Sigmoid colon (tissue), 7 donors: Measurements from ENCODE around the gene BTBD9. TPM values are rescaled to one million over a fixed set of nuclear protein-coding genes. Genes with fewer than 3 reads are reported as not detected.

Source experiments
- DNase-seq: peaks from one replicate; pipeline ENCODE4 v3.0.0-alpha.2; 2019
- H3K27ac ChIP-seq, 4 donors: fragments of 200-600 bp; sonication (generic); one replicate each; pipeline ENCODE4 v1.5.1; 2016 to 2019; ENCODE audit warnings: mild to moderate bottlenecking in 1 of 4
- H3K27me3 ChIP-seq, 3 donors: fragments of 200-600 bp; sonication (generic); one replicate each; pipeline ENCODE4 v1.5.1; 2019; ENCODE audit warnings: mild to moderate bottlenecking in 1 of 3
- H3K36me3 ChIP-seq, 4 donors: fragments of 200-600 bp; sonication (generic); one replicate each; pipeline ENCODE4 v1.5.1; 2016 to 2019
- H3K4me1 ChIP-seq, 4 donors: fragments of 200-600 bp; sonication (generic); one replicate each; pipeline ENCODE4 v1.5.1; 2017 to 2019
- H3K4me3 ChIP-seq, 4 donors: fragments of 200-600 bp; sonication (generic); one replicate each; pipeline ENCODE4 v1.5.1; 2017 to 2019; ENCODE audit warnings: mild to moderate bottlenecking in 2 of 4, moderate library complexity in 1 of 4
- H3K9me3 ChIP-seq, 4 donors: fragments of 200-600 bp in 3 of 4; sonication (generic) in 3 of 4; one replicate each; pipeline versions ENCODE4 v1.5.1 to v1.6.1; 2013 to 2019
- EP300 ChIP-seq, 4 donors: sonication (generic); formaldehyde crosslinking; IDR thresholded peaks; one replicate each; pipeline ENCODE4 v1.6.1; 2017; ENCODE audit warnings: antibody characterized with exemption in 4 of 4
- POLR2A ChIP-seq, 2 donors: fragments of 450-650 bp; IDR thresholded peaks; one replicate each; pipeline ENCODE4 v1.6.1; 2016; ENCODE audit warnings: antibody characterized with exemption in 2 of 2, mild to moderate bottlenecking in 2 of 2, moderate library complexity in 2 of 2
- POLR2AphosphoS5 ChIP-seq, 4 donors: sonication (generic); formaldehyde crosslinking; IDR thresholded peaks; one replicate each; pipeline ENCODE4 v1.6.1; 2017; ENCODE audit warnings: antibody characterized with exemption in 4 of 4
- WGBS, 2 donors: extraction: QIAGEN DNeasy Blood & Tissue Kit; methylation state at CpG; one replicate each; pipeline ENCODE4 v1.1.7; 2013; 5-methylcytosine and 5-hydroxymethylcytosine counted together
- intact Hi-C: fragments of 100-400 bp; cut with DNase I; formaldehyde crosslinking; loops from one replicate; pipeline ENCODE4 v1.15.1; 2023
- polyA plus RNA-seq, 3 donors: library from polyadenylated mRNA; stranded (reverse); fragments of 200-250 nt; gene quantifications; one replicate each; pipeline ENCODE4 v1.2.3, GENCODE V29; 2013
- total RNA-seq, 4 donors: library from RNA; depleted of rRNA; stranded (reverse); fragments of >200 nt; gene quantifications; one replicate each; pipeline ENCODE4 v1.1.0, GENCODE V29; 2016
- TF ChIP-seq, protein P1 (sequence below), 4 experiments: fragments of 450-650 bp in 3 of 4; fragments of 200-600 bp in 1 of 4; IDR thresholded peaks; one replicate each; pipeline ENCODE4 v1.5.1; 2016 to 2019; ENCODE audit warnings: antibody characterized with exemption in 4 of 4, mild to moderate bottlenecking in 3 of 4, moderate library complexity in 2 of 4
- donor health status: healthy with polysubstance abuse.
- donor health status: Bipolar disorder and iron deficiency.
- donor health status: healthy.

BTBD9 gene
- total and polyA plus RNA-seq, 7 donors, result 3.6 to 20.8 (median 10.5) TPM

DNA sequence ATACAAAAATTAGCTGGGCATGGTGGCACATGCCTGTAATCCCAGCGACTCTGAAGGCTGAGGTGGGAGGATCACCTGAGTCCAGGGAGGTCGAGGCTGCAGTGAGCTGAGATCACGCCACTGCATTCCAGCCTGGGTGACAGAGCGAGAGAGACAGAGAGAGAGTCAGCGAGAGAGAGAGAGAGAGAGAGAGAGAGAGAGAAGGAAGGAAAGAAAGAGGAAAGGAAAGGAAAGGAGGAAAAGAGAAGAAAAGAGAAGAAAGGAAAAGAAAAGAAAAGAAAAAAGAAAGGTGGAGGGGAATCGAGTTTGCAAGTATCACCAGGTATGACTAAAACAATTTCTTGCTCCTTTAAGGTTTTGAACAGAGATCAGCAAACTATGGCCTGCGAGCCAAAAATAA, 152.3 kb downstream of the BTBD9 start:
- H3K4me1 ChIP-seq, result peaks cover 0 to 4% (median 0%) of the 10 kb centered on the region in 4 donors
- WGBS, 2 donors, result 92% methylated on average over 7 of the region's 7 CpGs
- intact Hi-C loops, result no loop called here
- no peaks in the 10 kb centered on the region for H3K36me3 ChIP-seq
- no peak for TF ChIP-seq POLR2A (IDR thresholded peaks at IDR 0.05)
- TF ChIP-seq, protein P1, sequence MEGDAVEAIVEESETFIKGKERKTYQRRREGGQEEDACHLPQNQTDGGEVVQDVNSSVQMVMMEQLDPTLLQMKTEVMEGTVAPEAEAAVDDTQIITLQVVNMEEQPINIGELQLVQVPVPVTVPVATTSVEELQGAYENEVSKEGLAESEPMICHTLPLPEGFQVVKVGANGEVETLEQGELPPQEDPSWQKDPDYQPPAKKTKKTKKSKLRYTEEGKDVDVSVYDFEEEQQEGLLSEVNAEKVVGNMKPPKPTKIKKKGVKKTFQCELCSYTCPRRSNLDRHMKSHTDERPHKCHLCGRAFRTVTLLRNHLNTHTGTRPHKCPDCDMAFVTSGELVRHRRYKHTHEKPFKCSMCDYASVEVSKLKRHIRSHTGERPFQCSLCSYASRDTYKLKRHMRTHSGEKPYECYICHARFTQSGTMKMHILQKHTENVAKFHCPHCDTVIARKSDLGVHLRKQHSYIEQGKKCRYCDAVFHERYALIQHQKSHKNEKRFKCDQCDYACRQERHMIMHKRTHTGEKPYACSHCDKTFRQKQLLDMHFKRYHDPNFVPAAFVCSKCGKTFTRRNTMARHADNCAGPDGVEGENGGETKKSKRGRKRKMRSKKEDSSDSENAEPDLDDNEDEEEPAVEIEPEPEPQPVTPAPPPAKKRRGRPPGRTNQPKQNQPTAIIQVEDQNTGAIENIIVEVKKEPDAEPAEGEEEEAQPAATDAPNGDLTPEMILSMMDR (IDR thresholded peaks at IDR 0.05), result no peak
- no peak for TF ChIP-seq EP300 (IDR thresholded peaks at IDR 0.05)
- TF ChIP-seq POLR2AphosphoS5 (IDR thresholded peaks at IDR 0.05), result no peak
- no peaks in the 10 kb centered on the region for H3K27me3 ChIP-seq
- no peak overlapping the region for H3K27ac ChIP-seq
- no peak for DNase-seq
- no peaks in the 10 kb centered on the region for H3K9me3 ChIP-seq
- no peak overlapping the region for H3K4me3 ChIP-seq

DNA sequence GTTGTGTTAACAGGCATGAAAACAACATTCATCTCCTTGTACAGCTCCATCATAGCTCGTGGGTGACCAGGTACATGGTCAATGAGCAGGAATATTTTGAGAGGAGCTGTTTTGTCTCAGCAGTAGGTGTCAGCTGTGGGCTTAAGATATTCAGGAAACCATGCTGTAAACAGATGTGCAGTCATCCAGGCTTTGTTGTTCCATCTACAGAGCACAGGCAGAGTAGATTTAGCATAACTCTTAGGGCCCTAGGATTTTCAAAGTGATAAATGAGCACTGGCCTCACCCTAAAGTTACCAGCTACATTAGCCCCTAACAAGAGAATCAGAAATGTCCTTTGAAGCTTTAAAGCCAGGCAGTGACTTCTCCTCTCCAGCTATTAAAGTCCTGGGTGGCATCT, 154.2 kb downstream of the BTBD9 start:
- DNase-seq, result no peak
- peaks cover 0 to 4% (median 0%) of the 10 kb centered on the region in 4 donors for H3K4me1 ChIP-seq
- intact Hi-C loops, result no loop called here
- H3K4me3 ChIP-seq, result no peak overlapping the region
- no peaks in the 10 kb centered on the region for H3K9me3 ChIP-seq
- H3K27ac ChIP-seq, result no peak overlapping the region
- H3K27me3 ChIP-seq, result no peaks in the 10 kb centered on the region
- H3K36me3 ChIP-seq, result no peaks in the 10 kb centered on the region
- 85 to 90% methylated on average over 1 of the region's 1 CpG for WGBS, 2 donors
- TF ChIP-seq, protein P1 (IDR thresholded peaks at IDR 0.05), result no peak
- TF ChIP-seq POLR2AphosphoS5 (IDR thresholded peaks at IDR 0.05), result no peak
- TF ChIP-seq EP300 (IDR thresholded peaks at IDR 0.05), result no peak
- no peak for TF ChIP-seq POLR2A (IDR thresholded peaks at IDR 0.05)

DNA sequence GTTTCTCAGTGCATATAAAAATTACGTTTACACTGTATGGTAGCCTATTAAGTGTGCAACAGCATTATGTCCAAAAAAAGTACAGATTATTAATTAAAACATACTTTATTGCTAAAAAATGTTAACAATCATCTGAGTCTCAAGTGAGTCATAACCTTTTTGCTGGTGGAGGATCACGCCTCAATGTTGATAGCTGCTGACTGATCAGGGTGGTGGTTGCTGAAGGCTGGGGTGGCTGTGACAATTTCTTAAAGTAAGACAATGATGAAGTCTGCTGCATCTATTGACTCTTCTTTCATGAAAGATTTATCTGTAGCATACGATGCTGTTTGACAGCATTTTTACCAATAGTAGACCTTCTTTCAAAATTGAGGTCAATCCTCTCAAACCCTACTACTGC, 155.1 kb downstream of the BTBD9 start:
- Histone ChIP-seq H3K9me3 (no peaks in the 10 kb centered on the region), H3K36me3 (no peaks in the 10 kb centered on the region), H3K27me3 (no peaks in the 10 kb centered on the region), H3K4me1 (peaks cover 0 to 4% (median 0%) of the 10 kb centered on the region in 4 donors), H3K27ac (no peak overlapping the region), H3K4me3 (no peak overlapping the region)
- TF ChIP-seq EP300 (IDR thresholded peaks at IDR 0.05), result no peak
- TF ChIP-seq, protein P1 (IDR thresholded peaks at IDR 0.05), result no peak
- TF ChIP-seq POLR2AphosphoS5 (IDR thresholded peaks at IDR 0.05), result no peak
- no peak for TF ChIP-seq POLR2A (IDR thresholded peaks at IDR 0.05)
- 76 to 88% methylated on average over 3 of the region's 3 CpGs for WGBS, 2 donors
- intact Hi-C loops, result no loop called here
- no peak for DNase-seq

DNA sequence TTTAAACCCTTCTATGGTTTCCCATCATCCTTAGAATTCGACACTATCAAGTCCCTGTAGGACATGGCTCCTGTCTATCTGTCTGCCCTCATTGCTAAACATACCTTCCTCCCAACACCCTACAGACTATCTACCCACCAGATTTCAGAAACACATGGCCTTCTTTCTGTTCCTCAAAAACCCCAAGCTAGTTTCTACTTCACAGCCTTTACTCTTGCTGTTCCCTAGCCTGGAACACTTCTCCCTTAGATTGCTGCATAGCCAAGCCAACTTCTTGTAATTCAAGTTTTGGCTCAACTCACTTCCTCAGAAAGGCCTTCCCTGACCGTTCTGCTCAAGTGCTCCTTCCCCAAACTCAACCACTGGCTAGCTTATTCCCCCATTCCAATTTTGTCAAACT, 156.2 kb downstream of the BTBD9 start:
- Histone ChIP-seq H3K4me1 (peaks cover 0 to 4% (median 0%) of the 10 kb centered on the region in 4 donors), H3K27me3 (no peaks in the 10 kb centered on the region), H3K27ac (no peak overlapping the region), H3K9me3 (no peaks in the 10 kb centered on the region), H3K36me3 (no peaks in the 10 kb centered on the region), H3K4me3 (no peak overlapping the region)
- intact Hi-C loops, result no loop called here
- DNase-seq, result no peak
- TF ChIP-seq POLR2AphosphoS5 (IDR thresholded peaks at IDR 0.05) (no peak), EP300 (IDR thresholded peaks at IDR 0.05) (no peak), POLR2A (IDR thresholded peaks at IDR 0.05) (no peak)
- TF ChIP-seq, protein P1 (IDR thresholded peaks at IDR 0.05), result no peak
- WGBS, 2 donors, result 65 to 85% methylated on average over 2 of the region's 2 CpGs

DNA sequence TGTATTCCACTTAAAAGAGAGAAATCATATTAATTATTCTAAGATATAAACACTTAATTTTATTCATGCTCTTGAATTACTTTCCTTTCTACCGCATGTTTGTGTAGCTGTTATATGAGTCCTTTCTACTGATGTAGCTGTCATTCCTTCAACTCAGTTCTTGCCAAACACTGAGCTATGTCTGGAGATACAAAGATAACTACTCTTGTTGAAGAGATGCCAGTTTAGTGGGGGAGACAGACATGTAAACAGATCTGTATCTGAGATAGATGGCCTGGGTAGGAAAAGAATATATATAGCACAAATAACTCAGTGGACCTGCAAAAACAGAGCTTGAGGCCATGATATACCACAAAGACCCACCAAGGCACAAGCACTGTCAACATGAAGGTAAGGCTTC, 157.3 kb downstream of the BTBD9 start:
- peaks cover 0 to 4% (median 0%) of the 10 kb centered on the region in 4 donors for H3K4me1 ChIP-seq
- DNase-seq, result no peak
- H3K27ac ChIP-seq, result no peak overlapping the region
- no peaks in the 10 kb centered on the region for H3K36me3 ChIP-seq
- H3K9me3 ChIP-seq, result no peaks in the 10 kb centered on the region
- no peaks in the 10 kb centered on the region for H3K27me3 ChIP-seq
- TF ChIP-seq POLR2AphosphoS5 (IDR thresholded peaks at IDR 0.05) (no peak), EP300 (IDR thresholded peaks at IDR 0.05) (no peak), POLR2A (IDR thresholded peaks at IDR 0.05) (no peak)
- TF ChIP-seq, protein P1 (IDR thresholded peaks at IDR 0.05), result no peak
- H3K4me3 ChIP-seq, result no peak overlapping the region
- intact Hi-C loops, result no loop called here
- WGBS, 2 donors, result 90% methylated on average over 1 of the region's 1 CpG
